Lower leg skin (tissue), 4 donors: Measurements from ENCODE around the gene ARHGAP11A. TPM values are rescaled to one million over a fixed set of nuclear protein-coding genes. Genes with fewer than 3 reads are reported as not detected.
A peak's percentile ranks its signal among the peaks of the same experiment; 100 is the strongest.

Experiments
- DNase-seq, 2 donors: peaks; one replicate each; pipeline ENCODE4 v3.0.0-alpha.2; 2019; ENCODE audit warnings: low spot score in 2 of 2
- H3K4me3 ChIP-seq: fragments of 200-600 bp; sonication (generic); 2 replicates; pipeline ENCODE4 v1.5.1; 2017; ENCODE audit warnings: mild to moderate bottlenecking, low read depth; ENCODE audit not compliant: poor library complexity, severe bottlenecking
- CTCF ChIP-seq, 3 donors: fragments of 450-650 bp; IDR thresholded peaks; one replicate each; pipeline ENCODE4 v1.5.1; 2016; ENCODE audit warnings: antibody characterized with exemption in 3 of 3, mild to moderate bottlenecking in 3 of 3, moderate library complexity in 2 of 3
- POLR2A ChIP-seq, 2 donors: fragments of 450-650 bp; IDR thresholded peaks; one replicate each; pipeline ENCODE4 v1.6.1; 2016 to 2017; ENCODE audit warnings: antibody characterized with exemption in 2 of 2, mild to moderate bottlenecking in 1 of 2, moderate library complexity in 1 of 2
- WGBS, 2 donors: methylation state at CpG; one replicate each; pipeline ENCODE4 v1.1.5; 2018; 5-methylcytosine and 5-hydroxymethylcytosine counted together
- intact Hi-C: fragments of 100-400 bp; cut with DNase I; formaldehyde crosslinking; loops from one replicate; pipeline ENCODE4 v1.15.0; 2023; ENCODE audit warnings: low total_unique reads
- total RNA-seq, 4 donors: library from RNA; depleted of rRNA; stranded (reverse); fragments of >200 nt; gene quantifications; one replicate each; pipeline ENCODE4 v1.1.0, GENCODE V29; 2016

The ARHGAP11A gene
- total RNA-seq, 4 donors from 2014 or later, result 3.5 to 8.1 (median 4.7) TPM

- no peak for DNase-seq
- intact Hi-C loops, result loop anchor here (10.0 kb wide), 1 partner anchor 477 kb away; no protein-coding TSS in a partner anchor
- TF ChIP-seq POLR2A (IDR thresholded peaks at IDR 0.05) (no peak), CTCF (IDR thresholded peaks at IDR 0.05) (no peak)
- 42 to 75% methylated on average over 5 of the region's 5 CpGs for WGBS, 2 donors
- no peak overlapping the region for H3K4me3 ChIP-seq
Measured at GRCh38 chr15:32657198-32657883, 42.0 kb downstream of the ARHGAP11A start.

- intact Hi-C loops, result loop anchor here (10.0 kb wide), 1 partner anchor 477 kb away; no protein-coding TSS in a partner anchor
- DNase-seq, result no peak
- no peak overlapping the region for H3K4me3 ChIP-seq
- WGBS, 2 donors, result 93 to 98% methylated on average over 2 of the region's 2 CpGs
- no peak for TF ChIP-seq POLR2A (IDR thresholded peaks at IDR 0.05)
- no peak for TF ChIP-seq CTCF (IDR thresholded peaks at IDR 0.05)
Measured at GRCh38 chr15:32657941-32658340, 42.6 kb downstream of the ARHGAP11A start.

GRCh38 chr15:32659340-32660155, 44.2 kb downstream of the ARHGAP11A start:
- intact Hi-C loops, result loop anchor here (5.0 to 10.0 kb wide), 2 partner anchors 333 to 475 kb away; no protein-coding TSS in a partner anchor
- DNase-seq, result peak in 1 of 2 donors; percentile 72
- no peak overlapping the region for H3K4me3 ChIP-seq
- WGBS, 2 donors, result 37 to 45% methylated on average over 6 of the region's 6 CpGs
- TF ChIP-seq POLR2A (IDR thresholded peaks at IDR 0.05), result no peak

- intact Hi-C loops, result loop anchor here (5.0 kb wide), 1 partner anchor 329 kb away; no protein-coding TSS in a partner anchor
- no peak overlapping the region for H3K4me3 ChIP-seq
- 94 to 96% methylated on average over 4 of the region's 4 CpGs for WGBS, 2 donors
- no peak for TF ChIP-seq POLR2A (IDR thresholded peaks at IDR 0.05)
- TF ChIP-seq CTCF (IDR thresholded peaks at IDR 0.05), result no peak
- no peak for DNase-seq
Measured at GRCh38 chr15:32663671-32664070, 48.4 kb downstream of the ARHGAP11A start.

- DNase-seq, result no peak
- TF ChIP-seq POLR2A (IDR thresholded peaks at IDR 0.05), result no peak
- TF ChIP-seq CTCF (IDR thresholded peaks at IDR 0.05), result no peak
- intact Hi-C loops, result loop anchor here (5.0 kb wide), 1 partner anchor 328 kb away; no protein-coding TSS in a partner anchor
Measured at GRCh38 chr15:32664796-32665195, 49.5 kb downstream of the ARHGAP11A start.

GRCh38 chr15:32667321-32667720, 52.0 kb downstream of the ARHGAP11A start:
- TF ChIP-seq CTCF (IDR thresholded peaks at IDR 0.05), result no peak
- TF ChIP-seq POLR2A (IDR thresholded peaks at IDR 0.05), result no peak
- intact Hi-C loops, result no loop called here
- 95 to 98% methylated on average over 6 of the region's 6 CpGs for WGBS, 2 donors
- no peak overlapping the region for H3K4me3 ChIP-seq
- DNase-seq, result no peak

More at GRCh38 chr15:32664796-32665195, 49.5 kb downstream of the ARHGAP11A start:
- H3K4me3 ChIP-seq, result no peak overlapping the region
